Subcutaneous adipose tissue (tissue), 4 donors: ENCODE data around the gene OR2A25. TPM values are rescaled to one million over a fixed set of nuclear protein-coding genes. Genes with fewer than 3 reads are reported as not detected.

Experiments used
- total RNA-seq, 4 donors: library from RNA; depleted of rRNA; stranded (reverse); fragments of >200 nt; gene quantifications; one replicate each; pipeline ENCODE4 v1.1.0, GENCODE V29; 2016
- TF ChIP-seq, protein P1 (sequence below): fragments of 450-650 bp; IDR thresholded peaks from one replicate; pipeline ENCODE4 v1.5.1; 2016; ENCODE audit warnings: low read depth, mild to moderate bottlenecking, control low read depth, antibody characterized with exemption, moderate library complexity

The OR2A25 gene, protein sequence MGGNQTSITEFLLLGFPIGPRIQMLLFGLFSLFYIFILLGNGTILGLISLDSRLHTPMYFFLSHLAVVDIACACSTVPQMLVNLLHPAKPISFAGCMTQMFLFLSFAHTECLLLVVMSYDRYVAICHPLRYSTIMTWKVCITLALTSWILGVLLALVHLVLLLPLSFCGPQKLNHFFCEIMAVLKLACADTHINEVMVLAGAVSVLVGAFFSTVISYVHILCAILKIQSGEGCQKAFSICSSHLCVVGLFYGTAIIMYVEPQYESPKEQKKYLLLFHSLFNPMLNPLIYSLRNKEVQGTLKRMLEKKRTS
- not detected for total RNA-seq

DNA sequence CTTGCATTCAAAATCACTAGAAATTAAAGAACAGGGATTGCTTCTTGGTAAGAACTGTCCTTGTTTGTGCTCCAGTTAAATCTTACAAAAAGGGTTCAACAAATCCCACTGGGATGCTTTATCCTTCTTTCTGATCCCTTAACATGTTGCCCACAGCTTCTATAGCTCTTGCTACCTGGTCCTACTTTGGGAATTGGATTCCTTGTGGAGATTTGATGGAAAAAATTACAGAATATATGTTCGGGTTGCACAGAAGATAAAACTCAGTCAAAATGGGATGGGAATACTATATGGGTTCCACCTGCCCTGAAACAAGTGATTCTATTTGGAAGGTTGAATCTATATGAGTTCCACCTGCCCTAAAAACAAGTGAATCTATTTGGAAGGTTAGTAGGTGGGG, at the start of gene OR2A25:
Gene OR2A25, plus strand, starts transcription at position 301 of the 400 bp plus-strand sequence. CDS start 4,409 bp downstream, outside the sequence.
- TF ChIP-seq, protein P1, sequence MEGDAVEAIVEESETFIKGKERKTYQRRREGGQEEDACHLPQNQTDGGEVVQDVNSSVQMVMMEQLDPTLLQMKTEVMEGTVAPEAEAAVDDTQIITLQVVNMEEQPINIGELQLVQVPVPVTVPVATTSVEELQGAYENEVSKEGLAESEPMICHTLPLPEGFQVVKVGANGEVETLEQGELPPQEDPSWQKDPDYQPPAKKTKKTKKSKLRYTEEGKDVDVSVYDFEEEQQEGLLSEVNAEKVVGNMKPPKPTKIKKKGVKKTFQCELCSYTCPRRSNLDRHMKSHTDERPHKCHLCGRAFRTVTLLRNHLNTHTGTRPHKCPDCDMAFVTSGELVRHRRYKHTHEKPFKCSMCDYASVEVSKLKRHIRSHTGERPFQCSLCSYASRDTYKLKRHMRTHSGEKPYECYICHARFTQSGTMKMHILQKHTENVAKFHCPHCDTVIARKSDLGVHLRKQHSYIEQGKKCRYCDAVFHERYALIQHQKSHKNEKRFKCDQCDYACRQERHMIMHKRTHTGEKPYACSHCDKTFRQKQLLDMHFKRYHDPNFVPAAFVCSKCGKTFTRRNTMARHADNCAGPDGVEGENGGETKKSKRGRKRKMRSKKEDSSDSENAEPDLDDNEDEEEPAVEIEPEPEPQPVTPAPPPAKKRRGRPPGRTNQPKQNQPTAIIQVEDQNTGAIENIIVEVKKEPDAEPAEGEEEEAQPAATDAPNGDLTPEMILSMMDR, result no peak

DNA sequence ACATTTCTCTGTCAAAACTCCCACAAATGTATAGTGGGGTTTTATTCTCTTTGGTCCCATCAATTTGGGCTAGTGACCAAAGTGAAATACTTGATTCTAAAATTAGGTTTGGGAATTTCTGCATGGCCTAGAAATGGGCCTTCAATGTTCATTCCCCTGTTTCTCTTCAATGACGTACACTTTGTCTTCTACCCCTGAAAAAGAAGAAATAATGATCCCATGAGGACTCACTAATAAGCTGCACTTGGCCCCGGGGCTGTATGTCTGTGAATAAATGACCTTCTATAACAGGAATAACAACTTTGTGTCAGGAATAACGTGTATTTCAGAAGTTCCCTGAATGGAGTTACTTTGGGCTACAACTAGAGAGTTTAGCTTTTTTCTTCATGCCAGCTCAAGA, 49.3 kb upstream of the OR2A25 start:
- TF ChIP-seq, protein P1, result no peak

DNA sequence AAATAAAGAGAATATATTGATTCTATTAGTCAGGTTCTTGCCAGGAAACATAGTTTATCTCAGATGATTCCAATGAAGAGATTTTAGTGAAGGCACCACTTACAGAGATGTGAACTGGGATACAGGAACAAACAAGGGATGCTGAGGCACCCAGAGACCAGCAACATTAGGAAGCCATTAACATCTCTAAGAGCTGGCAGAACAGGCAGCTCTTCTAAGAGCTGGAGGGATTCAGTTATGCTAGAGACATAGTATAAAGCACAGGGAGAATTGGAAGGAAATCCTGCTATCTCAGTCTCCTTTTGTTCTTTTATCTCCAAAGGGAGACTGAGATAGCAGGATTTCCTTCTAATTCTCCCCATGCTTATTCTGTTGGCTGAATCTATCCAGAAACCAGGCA, 47.4 kb upstream of the OR2A25 start:
- TF ChIP-seq, protein P1, result no peak

DNA sequence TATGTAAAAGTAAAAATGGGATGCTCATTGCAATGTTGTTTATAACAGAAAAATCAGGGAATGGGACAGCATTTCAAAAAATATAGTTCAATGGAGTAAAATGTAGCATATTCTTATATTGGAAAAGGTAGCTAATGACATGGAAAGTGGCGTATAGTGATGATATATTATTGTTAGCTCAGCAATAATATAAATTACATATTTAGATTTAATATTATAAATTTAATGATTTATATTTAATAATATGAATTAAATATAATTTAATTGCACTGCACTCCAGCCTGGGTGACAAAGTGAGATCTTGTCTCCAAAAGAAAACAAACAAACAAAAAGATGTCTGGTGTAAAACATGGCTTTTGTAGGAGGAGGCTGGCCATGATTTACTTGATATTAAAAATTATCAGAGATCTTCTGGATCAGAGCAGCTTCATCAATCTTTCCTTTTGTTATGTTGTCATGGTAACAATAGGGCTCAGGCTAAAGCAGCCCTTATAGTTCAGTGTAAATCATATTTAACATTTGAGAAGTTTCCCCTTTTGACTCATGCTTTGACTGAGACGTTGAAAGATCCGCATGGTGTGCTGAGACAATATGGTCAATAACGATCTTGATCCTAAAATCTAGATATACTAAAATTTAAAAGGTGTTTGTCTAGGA, 46.3 kb upstream of the OR2A25 start:
- TF ChIP-seq, protein P1, result no peak

DNA sequence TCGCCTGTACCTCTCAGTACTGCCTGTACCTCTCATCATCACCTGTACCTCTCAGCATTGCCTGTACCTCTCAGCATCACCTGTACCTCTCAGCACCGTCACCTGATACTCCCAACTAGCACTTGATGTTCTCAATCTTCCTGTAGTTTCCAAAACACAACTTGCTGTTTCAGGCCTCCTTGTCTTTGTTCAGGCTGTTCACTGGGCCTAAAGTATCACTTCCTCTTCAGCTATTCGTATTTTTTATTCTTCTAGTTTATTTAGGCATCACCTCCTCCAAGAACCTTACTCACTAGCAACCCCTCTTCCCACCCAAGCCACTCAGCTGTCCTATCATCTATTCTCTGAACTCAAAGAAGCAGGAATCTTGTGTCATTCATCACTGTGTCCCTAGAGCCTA, 45.4 kb upstream of the OR2A25 start:
- TF ChIP-seq, protein P1, result no peak

DNA sequence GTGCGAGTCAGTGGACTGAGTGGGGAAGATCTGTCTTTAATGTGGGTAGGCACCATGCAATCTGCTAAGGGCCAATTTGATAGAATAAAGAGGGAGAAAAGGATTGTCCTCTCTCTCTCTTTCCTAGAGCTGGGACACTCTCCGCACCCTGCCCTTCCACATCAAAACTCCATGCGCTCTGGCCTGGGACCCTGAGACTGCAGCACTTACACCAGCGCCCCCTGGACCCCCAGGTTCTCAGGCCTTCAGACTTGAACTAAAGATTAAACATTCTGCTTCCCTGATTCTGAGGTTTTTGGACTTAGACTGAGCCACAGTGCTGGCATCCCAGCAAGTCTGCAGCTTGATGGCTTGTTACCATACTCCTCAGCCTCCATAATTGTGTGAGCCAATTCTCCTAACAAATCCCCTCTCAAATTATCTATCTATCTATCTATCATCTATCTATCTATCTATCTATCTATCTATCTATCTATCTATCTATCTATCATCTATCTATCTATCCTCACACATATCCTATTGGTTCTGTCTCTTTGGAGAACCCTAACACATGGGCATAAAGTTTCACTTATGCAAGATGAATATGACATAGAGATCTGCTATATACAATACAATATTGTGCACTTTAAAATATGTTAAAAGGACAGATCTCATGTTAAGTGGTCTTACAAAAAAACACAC, 43.3 kb upstream of the OR2A25 start:
- TF ChIP-seq, protein P1, result no peak

DNA sequence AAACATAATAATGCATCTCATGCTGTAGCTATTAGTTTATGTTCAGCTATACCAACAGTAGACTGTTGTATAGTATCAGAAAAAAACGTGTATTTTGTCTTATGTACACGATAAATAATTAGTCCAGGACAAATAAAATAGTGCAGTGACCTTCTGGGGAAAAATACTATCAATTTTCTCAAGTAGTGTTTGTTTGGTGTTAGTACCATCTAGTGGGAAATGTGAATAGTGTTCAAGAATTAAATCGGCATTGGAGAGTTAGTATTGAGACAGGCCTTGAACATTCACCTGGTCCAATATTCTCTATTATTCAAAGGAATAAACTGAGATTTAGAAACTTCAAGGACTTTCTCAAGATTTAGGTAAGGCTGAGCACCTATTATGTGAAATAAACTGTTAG, 42.5 kb upstream of the OR2A25 start:
- TF ChIP-seq, protein P1, result no peak
